Activated CD8-positive, alpha-beta T cell treated with anti-CD3 and anti-CD28 coated beads for 36 hours (primary cell): Measurements from ENCODE around the gene ACKR2. TPM values are rescaled to one million over a fixed set of nuclear protein-coding genes. Genes with fewer than 3 reads are reported as not detected.

Experiments
- ATAC-seq: fragments of 200-7000 bp; cut with Tn5 transposase; one replicate; pipeline ENCODE4 v1.10.0; 2021; ENCODE audit warnings: mild to moderate bottlenecking, moderate library complexity
- CTCF ChIA-PET: fragments of 350-600 bp; sonication (Branson Sonifier 250); formaldehyde crosslinking; loops from one replicate; lab custom pipeline; 2021; ENCODE audit warnings: antibody characterized with exemption; lab: Charles Lee
- POLR2A ChIA-PET: fragments of 350-600 bp; sonication (Branson Sonifier 250); formaldehyde crosslinking; loops from one replicate; lab custom pipeline; 2021; ENCODE audit warnings: antibody characterized with exemption; lab: Charles Lee
- DNase-seq: peaks from one replicate; pipeline ENCODE4 v3.0.0-alpha.2; 2020
- H3K27ac Mint-ChIP-seq: one replicate; pipeline ENCODE4 v1.8.0; 2021; ENCODE audit warnings: mild to moderate bottlenecking, mixed read lengths
- H3K27me3 Mint-ChIP-seq: one replicate; pipeline ENCODE4 v1.8.0; 2021; ENCODE audit warnings: mixed read lengths
- H3K36me3 Mint-ChIP-seq: one replicate; pipeline ENCODE4 v1.8.0; 2021; ENCODE audit warnings: low read depth, mixed read lengths
- H3K4me1 Mint-ChIP-seq: one replicate; pipeline ENCODE4 v1.8.0; 2021; ENCODE audit warnings: low read depth, mixed read lengths
- H3K4me3 Mint-ChIP-seq: one replicate; pipeline ENCODE4 v1.8.0; 2021; ENCODE audit warnings: mild to moderate bottlenecking, moderate library complexity, mixed read lengths
- H3K9me3 Mint-ChIP-seq: one replicate; pipeline ENCODE4 v1.8.0; 2021; ENCODE audit warnings: mixed read lengths
- intact Hi-C: fragments of 100-400 bp; cut with micrococcal nuclease; formaldehyde crosslinking; loops from one replicate; pipeline ENCODE4 v1.10.0; 2022
- total RNA-seq, 2 experiments: library from RNA; stranded (reverse); gene quantifications; one replicate each; pipeline ENCODE4 v1.2.3, GENCODE V29; 2021
- TF ChIP-seq, protein P1 (sequence below): fragments of 200-600 bp; IDR thresholded peaks from one replicate; pipeline ENCODE4 v1.8.0; 2022; ENCODE audit warnings: antibody characterized with exemption, mild to moderate bottlenecking

ACKR2 gene
- total RNA-seq, 2 experiments from 2014 or later: 1.2 to 1.4 TPM

DNA sequence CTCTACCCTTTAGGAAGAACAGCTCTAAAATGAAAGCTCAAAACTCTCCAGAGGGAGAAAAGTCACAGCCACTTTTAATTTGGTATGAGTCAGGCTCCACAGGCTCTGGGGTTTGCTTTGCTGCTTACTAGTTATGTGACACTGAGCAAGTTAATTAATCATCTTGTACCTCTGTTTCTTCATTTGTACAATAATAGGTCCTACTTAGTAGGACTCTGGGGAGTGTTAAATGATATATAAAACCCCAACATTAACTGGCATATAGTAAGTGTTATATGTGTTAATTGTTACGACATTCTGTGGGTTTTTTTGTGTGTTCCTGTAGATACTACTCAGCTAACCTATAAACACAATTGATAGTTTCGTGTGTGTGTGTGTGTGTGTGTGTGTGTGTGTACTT lies 6.6 kb downstream of the ACKR2 start:
- DNase-seq: no peak
- no peak for ATAC-seq
- TF ChIP-seq, protein P1, sequence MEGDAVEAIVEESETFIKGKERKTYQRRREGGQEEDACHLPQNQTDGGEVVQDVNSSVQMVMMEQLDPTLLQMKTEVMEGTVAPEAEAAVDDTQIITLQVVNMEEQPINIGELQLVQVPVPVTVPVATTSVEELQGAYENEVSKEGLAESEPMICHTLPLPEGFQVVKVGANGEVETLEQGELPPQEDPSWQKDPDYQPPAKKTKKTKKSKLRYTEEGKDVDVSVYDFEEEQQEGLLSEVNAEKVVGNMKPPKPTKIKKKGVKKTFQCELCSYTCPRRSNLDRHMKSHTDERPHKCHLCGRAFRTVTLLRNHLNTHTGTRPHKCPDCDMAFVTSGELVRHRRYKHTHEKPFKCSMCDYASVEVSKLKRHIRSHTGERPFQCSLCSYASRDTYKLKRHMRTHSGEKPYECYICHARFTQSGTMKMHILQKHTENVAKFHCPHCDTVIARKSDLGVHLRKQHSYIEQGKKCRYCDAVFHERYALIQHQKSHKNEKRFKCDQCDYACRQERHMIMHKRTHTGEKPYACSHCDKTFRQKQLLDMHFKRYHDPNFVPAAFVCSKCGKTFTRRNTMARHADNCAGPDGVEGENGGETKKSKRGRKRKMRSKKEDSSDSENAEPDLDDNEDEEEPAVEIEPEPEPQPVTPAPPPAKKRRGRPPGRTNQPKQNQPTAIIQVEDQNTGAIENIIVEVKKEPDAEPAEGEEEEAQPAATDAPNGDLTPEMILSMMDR: no peak
- Mint-ChIP-seq H3K36me3 (no peaks in the 10 kb centered on the region), H3K27me3 (no peaks in the 10 kb centered on the region), H3K9me3 (no peaks in the 10 kb centered on the region), H3K27ac (no peak overlapping the region), H3K4me1 (no peaks in the 10 kb centered on the region), H3K4me3 (no peak overlapping the region)
- POLR2A ChIA-PET: interaction anchor here (0.5 to 1.9 kb wide), 3 partner anchors 10 to 90 kb away, joined by 3 to 7 read pairs (median 5); partner anchors contain the start of gene HIGD1A
- CTCF ChIA-PET: interaction anchor here (0.9 to 1.6 kb wide), 5 partner anchors 16 to 70 kb away, joined by 3 to 7 read pairs (median 3); partner anchors contain the start of gene CYP8B1
- intact Hi-C loops: no loop called here

DNA sequence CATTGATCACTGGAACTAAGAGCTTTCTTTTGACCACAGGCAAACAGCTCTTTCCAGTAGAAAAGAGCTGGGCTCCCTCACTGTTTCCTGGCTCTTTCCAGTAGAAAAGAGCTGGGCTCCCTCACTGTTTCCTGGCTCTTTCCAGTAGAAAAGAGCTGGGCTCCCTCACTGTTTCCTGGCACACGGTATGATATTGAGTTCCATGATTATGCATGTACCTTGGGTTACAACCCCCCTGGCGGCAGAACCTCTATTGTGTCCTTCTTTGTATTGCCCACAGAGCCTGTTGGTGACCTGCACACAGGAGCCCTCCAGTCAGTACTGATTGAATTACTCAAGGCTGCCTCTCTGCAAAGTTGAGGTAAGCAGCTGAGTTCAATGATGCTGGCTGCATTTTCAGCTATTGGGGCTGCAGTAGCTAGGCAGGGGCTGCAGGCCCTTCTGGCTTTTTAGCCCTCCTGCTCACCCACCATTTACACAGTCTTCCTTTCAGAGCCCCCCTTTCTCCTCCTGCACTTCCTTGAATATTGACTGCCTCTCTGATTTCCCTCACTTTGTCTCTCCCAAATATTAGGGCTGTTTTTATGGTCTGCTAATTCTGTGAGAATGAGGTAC lies 10.2 kb downstream of the ACKR2 start:
- no peak for ATAC-seq
- TF ChIP-seq, protein P1: no peak

DNA sequence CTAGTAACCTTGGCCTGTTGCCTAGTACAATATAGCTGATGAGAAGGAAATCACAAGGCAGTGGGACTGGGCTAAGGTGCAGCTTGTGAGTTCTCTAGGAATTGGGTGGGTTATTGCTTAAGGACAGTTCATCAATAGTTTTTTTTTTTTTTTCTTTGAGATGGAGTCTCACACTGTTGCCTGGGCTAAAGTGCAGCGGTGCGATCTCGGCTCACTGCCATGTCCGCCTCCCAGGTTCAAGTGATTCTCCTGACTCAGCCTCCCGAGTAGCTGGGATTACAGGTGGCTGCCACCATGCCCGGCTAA lies 11.5 kb downstream of the ACKR2 start:
- CTCF ChIA-PET: no interaction called here
- Mint-ChIP-seq H3K27me3 (peaks cover 2% of the 10 kb centered on the region), H3K4me3 (no peak overlapping the region), H3K4me1 (no peaks in the 10 kb centered on the region), H3K27ac (no peak overlapping the region), H3K9me3 (no peaks in the 10 kb centered on the region), H3K36me3 (no peaks in the 10 kb centered on the region)
- TF ChIP-seq, protein P1: no peak
- POLR2A ChIA-PET: interaction anchor here (1.2 kb wide), 1 partner anchor 17 kb away, joined by 4 read pairs; the partner anchor contains the start of gene HIGD1A
- ATAC-seq: no peak
- intact Hi-C loops: no loop called here
- DNase-seq: no peak

More for the DNA sequence above, 10.2 kb downstream of the ACKR2 start:
- Mint-ChIP-seq H3K9me3 (no peaks in the 10 kb centered on the region), H3K4me1 (no peaks in the 10 kb centered on the region), H3K4me3 (no peak overlapping the region), H3K36me3 (no peaks in the 10 kb centered on the region), H3K27ac (no peak overlapping the region), H3K27me3 (peaks cover 2% of the 10 kb centered on the region)
- ChIA-PET POLR2A (no interaction called here), CTCF (interaction anchor here (1.9 to 2.5 kb wide), 2 partner anchors 12 to 20 kb away, joined by 6 to 11 read pairs; no protein-coding TSS in a partner anchor)
- intact Hi-C loops: no loop called here
- no peak for DNase-seq

DNA sequence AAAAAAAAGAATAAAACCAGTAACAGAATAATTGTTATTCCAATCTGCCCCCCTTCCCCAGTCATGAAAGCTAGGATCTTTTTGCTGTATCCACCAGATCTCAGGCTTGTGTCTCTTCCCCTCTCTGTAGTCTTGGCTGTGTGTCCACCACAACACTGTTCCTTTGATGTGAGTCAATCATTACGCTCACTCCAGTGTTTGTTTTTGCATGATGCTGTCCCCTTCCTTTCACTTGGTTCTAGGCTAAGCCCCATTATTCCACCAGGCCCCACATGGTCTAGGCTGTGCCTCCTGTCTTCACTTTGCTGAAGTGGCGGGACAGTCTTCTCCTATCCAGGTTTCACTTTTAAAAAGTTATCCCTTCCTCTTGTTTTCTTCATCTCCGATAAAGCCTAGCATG lies 13.6 kb downstream of the ACKR2 start:
- intact Hi-C loops: no loop called here
- CTCF ChIA-PET: interaction anchor here (0.8 kb wide), 1 partner anchor 8 kb away, joined by 4 read pairs; no protein-coding TSS in a partner anchor
- POLR2A ChIA-PET: no interaction called here

DNA sequence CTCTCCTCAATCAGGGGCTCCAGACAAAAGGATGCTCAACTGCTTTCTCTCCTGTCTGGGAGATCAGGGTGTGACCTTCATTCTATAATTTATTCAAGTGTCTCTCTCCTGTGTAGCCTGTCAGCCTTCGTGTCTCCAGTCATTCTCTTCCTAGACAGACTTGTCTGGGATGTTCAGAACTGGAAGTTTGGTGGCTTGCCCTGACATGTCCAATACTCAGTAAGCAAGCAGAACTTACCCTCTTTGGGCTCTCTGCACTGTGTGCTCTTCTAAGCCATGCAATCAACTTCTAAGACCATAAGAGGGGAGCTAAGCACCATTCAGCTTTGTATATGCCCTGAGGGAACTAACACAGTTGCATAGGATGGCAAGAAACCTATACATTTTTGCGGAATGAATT lies 14.1 kb downstream of the ACKR2 start:
- intact Hi-C loops: no loop called here
- H3K36me3 Mint-ChIP-seq: no peaks in the 10 kb centered on the region
- TF ChIP-seq, protein P1: no peak
- no peaks in the 10 kb centered on the region for H3K4me1 Mint-ChIP-seq
- H3K27ac Mint-ChIP-seq: no peak overlapping the region
- no peaks in the 10 kb centered on the region for H3K9me3 Mint-ChIP-seq
- H3K4me3 Mint-ChIP-seq: no peak overlapping the region
- ChIA-PET POLR2A (no interaction called here), CTCF (no interaction called here)
- ATAC-seq (no peak), DNase-seq (no peak)
- peaks cover 9% of the 10 kb centered on the region for H3K27me3 Mint-ChIP-seq

More for the DNA sequence above, 13.6 kb downstream of the ACKR2 start:
- ATAC-seq (no peak), DNase-seq (no peak)
- Mint-ChIP-seq H3K4me1 (no peaks in the 10 kb centered on the region), H3K9me3 (no peaks in the 10 kb centered on the region), H3K27me3 (peaks cover 9% of the 10 kb centered on the region), H3K4me3 (no peak overlapping the region), H3K27ac (no peak overlapping the region), H3K36me3 (no peaks in the 10 kb centered on the region)
- TF ChIP-seq, protein P1: no peak
